RWPE1 (cell line): Measurements from ENCODE around the gene PNPLA2.
A peak's percentile ranks its signal among the peaks of the same experiment; 100 is the strongest.

ENCODE experiments used
- CTCF ChIA-PET: fragments of 350-600 bp; sonication (Branson Sonifier 250); formaldehyde crosslinking; extraction: SDS; loops from one replicate; lab custom pipeline; 2021; lab: Yijun Ruan, JAX
- POLR2A ChIA-PET: fragments of 400-600 bp; formaldehyde crosslinking; extraction: SDS; loops from one replicate; lab custom pipeline; 2020; ENCODE audit warnings: antibody characterized with exemption; ENCODE audit not compliant: low non-redundant PET; lab: Yijun Ruan, JAX
- DNase-seq: peaks from one replicate; pipeline ENCODE4 v3.0.0; 2012; ENCODE audit warnings: low spot score
- H3K27ac ChIP-seq: fragments of 450-650 bp; 2 replicates; pipeline ENCODE4 v1.5.1; 2017
- TF ChIP-seq, protein P1 (sequence below): fragments of 450-650 bp; conservative IDR thresholded peaks from 2 replicates; pipeline ENCODE4 v1.5.1; 2017; ENCODE audit warnings: low read depth, mild to moderate bottlenecking

The PNPLA2 gene

GRCh38 chr11:829176-829846, 10.6 kb downstream of the PNPLA2 start:
- TF ChIP-seq, protein P1, sequence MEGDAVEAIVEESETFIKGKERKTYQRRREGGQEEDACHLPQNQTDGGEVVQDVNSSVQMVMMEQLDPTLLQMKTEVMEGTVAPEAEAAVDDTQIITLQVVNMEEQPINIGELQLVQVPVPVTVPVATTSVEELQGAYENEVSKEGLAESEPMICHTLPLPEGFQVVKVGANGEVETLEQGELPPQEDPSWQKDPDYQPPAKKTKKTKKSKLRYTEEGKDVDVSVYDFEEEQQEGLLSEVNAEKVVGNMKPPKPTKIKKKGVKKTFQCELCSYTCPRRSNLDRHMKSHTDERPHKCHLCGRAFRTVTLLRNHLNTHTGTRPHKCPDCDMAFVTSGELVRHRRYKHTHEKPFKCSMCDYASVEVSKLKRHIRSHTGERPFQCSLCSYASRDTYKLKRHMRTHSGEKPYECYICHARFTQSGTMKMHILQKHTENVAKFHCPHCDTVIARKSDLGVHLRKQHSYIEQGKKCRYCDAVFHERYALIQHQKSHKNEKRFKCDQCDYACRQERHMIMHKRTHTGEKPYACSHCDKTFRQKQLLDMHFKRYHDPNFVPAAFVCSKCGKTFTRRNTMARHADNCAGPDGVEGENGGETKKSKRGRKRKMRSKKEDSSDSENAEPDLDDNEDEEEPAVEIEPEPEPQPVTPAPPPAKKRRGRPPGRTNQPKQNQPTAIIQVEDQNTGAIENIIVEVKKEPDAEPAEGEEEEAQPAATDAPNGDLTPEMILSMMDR: no peak
- CTCF ChIA-PET: no interaction called here
- H3K27ac ChIP-seq: peak overlapping the region; percentile 99
- POLR2A ChIA-PET: interaction anchor here (0.6 to 0.7 kb wide), 2 partner anchors 12 to 16 kb away, joined by 4 to 13 read pairs; no protein-coding TSS in a partner anchor
- no peak for DNase-seq

DNA sequence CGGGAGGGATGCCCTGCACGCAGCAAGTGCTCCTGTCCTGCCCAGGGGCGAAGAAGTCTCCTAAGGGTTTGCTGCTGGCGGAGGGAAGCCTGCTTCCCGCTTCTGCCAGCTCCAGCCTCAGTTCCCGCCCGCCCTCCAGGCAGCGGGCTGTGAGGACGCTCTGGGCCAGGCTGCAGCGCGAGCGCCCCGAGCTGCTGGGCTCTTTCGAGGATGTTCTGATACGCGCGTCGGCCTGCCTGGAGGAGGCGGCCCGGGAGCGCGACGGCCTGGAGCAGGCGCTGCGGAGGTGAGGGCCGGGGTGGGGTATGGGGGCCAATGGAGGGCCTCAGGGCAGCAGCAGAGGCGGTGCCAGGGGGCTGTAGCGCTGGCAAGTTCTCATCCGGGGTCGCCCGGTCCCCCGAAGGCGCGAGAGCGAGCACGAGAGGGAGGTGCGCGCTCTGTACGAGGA, 11.2 kb downstream of the PNPLA2 start:
- ChIA-PET CTCF (no interaction called here), POLR2A (interaction anchor here (0.9 kb wide), 1 partner anchor 11 kb away, joined by 3 read pairs; the partner anchor contains the start of gene PNPLA2)
- TF ChIP-seq, protein P1: no peak
- DNase-seq: no peak
- H3K27ac ChIP-seq: peak overlapping the region; percentile 99

- ChIA-PET CTCF (no interaction called here), POLR2A (interaction anchor here (0.9 kb wide), 1 partner anchor 11 kb away, joined by 3 read pairs; the partner anchor contains the start of gene PNPLA2)
- peak overlapping the region; percentile 99 for H3K27ac ChIP-seq
- DNase-seq: no peak
- TF ChIP-seq, protein P1: no peak
Observed at GRCh38 chr11:830295-831117, 11.8 kb downstream of the PNPLA2 start.

DNA sequence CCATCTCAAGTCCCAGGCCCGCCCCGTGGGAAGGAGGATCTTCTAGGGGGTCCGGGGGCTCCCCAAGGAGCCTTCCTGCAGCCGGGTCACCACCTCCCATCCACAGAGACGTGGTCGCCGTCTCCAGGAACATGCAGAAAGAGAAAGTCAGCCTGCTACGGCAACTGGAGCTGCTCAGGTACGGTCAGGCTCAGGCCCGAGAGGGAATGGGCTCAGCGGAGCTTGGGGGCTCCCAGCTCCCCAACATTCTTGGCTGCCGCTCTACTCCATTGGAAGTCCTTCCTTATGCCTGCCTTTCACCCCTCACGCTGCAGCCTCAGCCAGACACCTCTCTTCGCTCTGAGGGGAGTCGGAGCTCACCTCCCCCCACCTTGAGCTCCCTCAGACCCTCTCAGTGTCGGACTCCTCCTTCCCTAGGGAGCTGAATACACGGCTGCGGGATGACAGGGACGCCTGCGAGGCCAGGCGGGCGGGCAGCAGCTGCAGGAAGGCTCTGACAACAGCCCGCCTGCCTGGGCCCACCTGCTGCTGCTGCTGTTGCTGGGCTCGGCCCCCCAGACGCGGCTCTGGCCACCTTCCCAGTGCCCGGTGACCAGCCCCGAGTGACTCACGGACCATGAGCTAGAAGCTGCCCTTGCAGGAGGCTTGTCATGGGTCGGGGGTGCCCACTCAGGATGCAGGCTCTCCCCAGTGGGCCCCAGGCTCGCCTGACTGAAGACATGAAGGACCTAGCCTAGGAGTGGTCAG, 12.6 kb downstream of the PNPLA2 start:
- TF ChIP-seq, protein P1: no peak
- ChIA-PET CTCF (interaction anchor here (0.6 kb wide), 1 partner anchor 619 kb away, joined by 3 read pairs; no protein-coding TSS in a partner anchor), POLR2A (no interaction called here)
- H3K27ac ChIP-seq: peak overlapping the region; percentile 99
- DNase-seq: no peak

- TF ChIP-seq, protein P1: no peak
- DNase-seq: no peak
- ChIA-PET CTCF (no interaction called here), POLR2A (interaction anchor here (1.1 kb wide), 1 partner anchor 13 kb away, joined by 4 read pairs; no protein-coding TSS in a partner anchor)
- peak overlapping the region; percentile 99 for H3K27ac ChIP-seq
Observed at GRCh38 chr11:831961-832528, 13.3 kb downstream of the PNPLA2 start.
